ENCODE measurements around the gene ABCC3.

- TF ChIP-seq CTCF (IDR thresholded peaks at IDR 0.05; ENCODE audit: low read depth, low read length, poor library complexity, severe bottlenecking) (no peak), EZH2phosphoT487 (IDR thresholded peaks at IDR 0.05; ENCODE audit: borderline replicate concordance, low read length) (no peak)
Observed at GRCh38 chr17:50647187-50647586, 12.5 kb downstream of the ABCC3 start.

Data from DOHH2 (cell line).